Epithelial cell of esophagus (primary cell): ENCODE results near the gene LRMDA.
"Not testable (repeated sequence)": the region's sequence is repeated elsewhere in the genome, so short reads cannot be mapped to it uniquely, and the experiment has no call there.

ENCODE experiments used
- DNase-seq: peaks from one replicate; pipeline ENCODE4 v3.0.0; 2010; ENCODE audit warnings: low read depth
- H3K4me3 ChIP-seq: 2 replicates; pipeline ENCODE4 v1.5.1; 2011; ENCODE audit warnings: mild to moderate bottlenecking, low read length, control low read depth
- TF ChIP-seq, protein P1 (sequence below): IDR thresholded peaks from 2 replicates; pipeline ENCODE4 v1.5.1; 2011; ENCODE audit warnings: low read depth, mild to moderate bottlenecking, low read length, control low read depth, inconsistent platforms; ENCODE audit not compliant: insufficient read depth; ENCODE audit errors: missing control alignments

Gene LRMDA

GRCh38 chr10:76130892-76131291 is 699.5 kb downstream of the LRMDA start:
- TF ChIP-seq, protein P1, sequence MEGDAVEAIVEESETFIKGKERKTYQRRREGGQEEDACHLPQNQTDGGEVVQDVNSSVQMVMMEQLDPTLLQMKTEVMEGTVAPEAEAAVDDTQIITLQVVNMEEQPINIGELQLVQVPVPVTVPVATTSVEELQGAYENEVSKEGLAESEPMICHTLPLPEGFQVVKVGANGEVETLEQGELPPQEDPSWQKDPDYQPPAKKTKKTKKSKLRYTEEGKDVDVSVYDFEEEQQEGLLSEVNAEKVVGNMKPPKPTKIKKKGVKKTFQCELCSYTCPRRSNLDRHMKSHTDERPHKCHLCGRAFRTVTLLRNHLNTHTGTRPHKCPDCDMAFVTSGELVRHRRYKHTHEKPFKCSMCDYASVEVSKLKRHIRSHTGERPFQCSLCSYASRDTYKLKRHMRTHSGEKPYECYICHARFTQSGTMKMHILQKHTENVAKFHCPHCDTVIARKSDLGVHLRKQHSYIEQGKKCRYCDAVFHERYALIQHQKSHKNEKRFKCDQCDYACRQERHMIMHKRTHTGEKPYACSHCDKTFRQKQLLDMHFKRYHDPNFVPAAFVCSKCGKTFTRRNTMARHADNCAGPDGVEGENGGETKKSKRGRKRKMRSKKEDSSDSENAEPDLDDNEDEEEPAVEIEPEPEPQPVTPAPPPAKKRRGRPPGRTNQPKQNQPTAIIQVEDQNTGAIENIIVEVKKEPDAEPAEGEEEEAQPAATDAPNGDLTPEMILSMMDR: no peak
- no peak overlapping the region for H3K4me3 ChIP-seq
- no peak for DNase-seq

GRCh38 chr10:76133597-76134255 is 702.3 kb downstream of the LRMDA start:
- DNase-seq: no peak
- TF ChIP-seq, protein P1: no peak
- no peak overlapping the region for H3K4me3 ChIP-seq

DNA sequence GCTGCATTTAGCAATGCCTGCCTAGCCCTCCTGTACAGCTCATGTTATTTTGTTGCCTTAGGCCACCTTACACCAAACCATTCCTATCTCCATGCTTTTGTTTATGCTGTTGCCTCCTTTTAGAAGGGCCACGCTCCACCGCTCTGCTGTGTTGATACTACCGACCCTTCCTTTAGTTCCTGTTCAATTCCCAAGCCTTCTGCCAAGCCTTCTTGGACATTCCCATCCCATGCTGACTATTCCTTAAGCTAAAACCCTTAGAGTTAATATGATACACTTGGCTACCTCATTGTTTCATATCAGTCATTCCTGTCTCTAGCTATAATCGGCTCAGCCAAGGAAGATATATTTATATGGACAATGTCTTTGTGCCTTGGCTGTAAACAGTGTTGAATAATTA is 705.5 kb downstream of the LRMDA start:
- TF ChIP-seq, protein P1: no peak
- DNase-seq: no peak
- H3K4me3 ChIP-seq: no peak overlapping the region

DNA sequence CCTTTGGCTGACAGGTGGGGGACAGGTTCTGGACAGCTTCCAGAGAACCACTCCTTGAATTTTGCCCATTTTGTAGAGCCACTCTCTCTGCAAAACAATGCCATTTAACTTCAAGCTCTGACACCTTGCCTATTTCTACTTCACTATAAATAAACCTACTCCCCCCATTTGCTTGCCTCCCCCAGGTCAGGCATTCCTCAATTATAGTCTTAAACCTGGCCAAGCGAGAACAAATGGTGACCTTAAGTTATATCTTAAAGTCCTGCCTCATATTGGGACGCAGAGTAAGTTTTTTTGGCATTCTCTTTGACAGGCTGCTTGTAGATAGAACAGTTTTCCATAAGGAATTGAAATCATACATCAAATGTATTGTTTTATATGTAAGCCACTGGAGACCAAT is 706.9 kb downstream of the LRMDA start:
- H3K4me3 ChIP-seq: no peak overlapping the region
- no peak for DNase-seq
- TF ChIP-seq, protein P1: no peak

DNA sequence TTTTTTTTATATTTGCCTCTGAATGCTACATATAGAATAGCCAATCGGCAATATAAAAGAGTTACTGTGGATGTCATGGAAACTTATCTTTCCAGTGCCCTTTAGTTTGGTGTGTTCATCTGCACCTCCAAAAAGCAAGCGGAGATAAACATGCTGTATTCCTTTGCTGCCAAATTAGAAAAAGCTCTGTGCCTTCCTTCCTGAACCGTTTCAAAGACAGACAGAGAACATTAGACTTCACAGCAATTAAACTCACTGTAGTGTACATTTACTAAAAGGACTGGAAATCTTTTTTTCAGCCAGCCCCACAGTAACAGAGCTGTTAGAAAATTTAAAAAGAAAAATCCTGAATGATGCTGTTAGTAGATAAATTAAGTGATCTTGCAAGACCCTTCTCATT is 707.5 kb downstream of the LRMDA start:
- H3K4me3 ChIP-seq: no peak overlapping the region
- no peak for DNase-seq
- TF ChIP-seq, protein P1: no peak

- H3K4me3 ChIP-seq: no peak overlapping the region
- no peak for DNase-seq
- TF ChIP-seq, protein P1: no peak
Measured at GRCh38 chr10:76139431-76139830, 708.0 kb downstream of the LRMDA start.

- TF ChIP-seq, protein P1: no peak
- no peak overlapping the region for H3K4me3 ChIP-seq
- no peak for DNase-seq
Measured at GRCh38 chr10:76141376-76141775, 710.0 kb downstream of the LRMDA start.

DNA sequence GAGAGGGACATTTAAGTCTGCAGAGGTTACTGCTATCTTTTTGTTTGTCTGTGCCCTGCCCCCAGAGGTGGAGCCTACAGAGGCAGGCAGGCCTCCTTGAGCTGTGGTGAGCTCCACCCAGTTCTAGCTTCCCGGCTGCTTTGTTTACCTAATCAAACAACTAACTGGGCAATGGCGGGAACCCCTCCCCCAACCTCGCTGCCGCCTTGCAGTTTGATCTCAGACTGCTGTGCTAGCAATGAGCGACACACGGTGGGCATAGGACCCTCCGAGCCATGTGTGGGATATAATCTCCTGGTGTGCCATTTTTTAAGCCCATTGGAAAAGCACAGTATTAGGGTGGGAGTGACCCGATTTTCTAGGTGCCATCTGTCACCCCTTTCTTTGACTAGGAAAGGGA is 716.8 kb downstream of the LRMDA start:
- not testable (repeated sequence) for DNase-seq, H3K4me3 ChIP-seq
